Measurements from ENCODE around the gene CYP1B1.
"Not testable (repeated sequence)": the region's sequence is repeated elsewhere in the genome, so short reads cannot be mapped to it uniquely, and the experiment has no call there.

The CYP1B1 gene

GRCh38 chr2:38098421-38099098 lies 22.6 kb upstream of the CYP1B1 start:
- peak; percentile 53 for DNase-seq

GRCh38 chr2:38097988-38098385 lies 22.0 kb upstream of the CYP1B1 start:
- no peak for DNase-seq

- no peak for DNase-seq
Observed at GRCh38 chr2:38097258-38097987, 21.5 kb upstream of the CYP1B1 start.

- peak; percentile 39 for DNase-seq
Observed at GRCh38 chr2:38095996-38096861, 20.3 kb upstream of the CYP1B1 start.

- DNase-seq, result no peak
Observed at GRCh38 chr2:38095079-38095995, 19.4 kb upstream of the CYP1B1 start.

- no peak for DNase-seq
Observed at GRCh38 chr2:38093527-38094165, 17.7 kb upstream of the CYP1B1 start.

GRCh38 chr2:38092196-38092902 lies 16.4 kb upstream of the CYP1B1 start:
- DNase-seq, result peak; percentile 69

GRCh38 chr2:38091760-38092159 lies 15.8 kb upstream of the CYP1B1 start:
- peak; percentile 32 for DNase-seq

GRCh38 chr2:38090928-38091327 lies 15.0 kb upstream of the CYP1B1 start:
- no peak for DNase-seq

- peak; percentile 34 for DNase-seq
Observed at GRCh38 chr2:38090212-38090611, 14.3 kb upstream of the CYP1B1 start.

- DNase-seq, result not testable (repeated sequence)
Observed at GRCh38 chr2:38085998-38086698, 10.2 kb upstream of the CYP1B1 start.

GRCh38 chr2:38084556-38084955 lies 8.6 kb upstream of the CYP1B1 start:
- DNase-seq, result not testable (repeated sequence)

- DNase-seq, result not testable (repeated sequence)
Observed at GRCh38 chr2:38082727-38083126, 6.8 kb upstream of the CYP1B1 start.

GRCh38 chr2:38080346-38080745 lies 4.4 kb upstream of the CYP1B1 start:
- no peak for DNase-seq

- no peak for DNase-seq
Observed at GRCh38 chr2:38079116-38080052, 3.4 kb upstream of the CYP1B1 start.

GRCh38 chr2:38077431-38077769 lies 1.4 kb upstream of the CYP1B1 start:
- DNase-seq, result no peak

- DNase-seq, result peak; percentile 84
Observed at GRCh38 chr2:38076710-38077430, 919 bp upstream of the CYP1B1 start.

- peak; percentile 89 for DNase-seq
Observed at GRCh38 chr2:38076152-38076709, 280 bp upstream of the CYP1B1 start.
